CD1c-positive myeloid dendritic cell (primary cell): ENCODE measurements around the gene SLC16A10.
A peak's percentile ranks its signal among the peaks of the same experiment; 100 is the strongest.
"Not testable (repeated sequence)": the region's sequence is repeated elsewhere in the genome, so short reads cannot be mapped to it uniquely, and the experiment has no call there.

Experiments
- DNase-seq: peaks from one replicate; pipeline ENCODE4 v3.0.0-alpha.2; 2016; ENCODE audit errors: extremely low spot score

Gene SLC16A10

GRCh38 chr6:111132669-111133068 is 45.4 kb downstream of the SLC16A10 start:
- DNase-seq: not testable (repeated sequence)

GRCh38 chr6:111134236-111134869 is 47.0 kb downstream of the SLC16A10 start:
- DNase-seq: not testable (repeated sequence)

GRCh38 chr6:111137489-111138093 is 50.3 kb downstream of the SLC16A10 start:
- DNase-seq: not testable (repeated sequence)

GRCh38 chr6:111147440-111147839 is 60.1 kb downstream of the SLC16A10 start:
- no peak for DNase-seq

GRCh38 chr6:111148110-111148509 is 60.8 kb downstream of the SLC16A10 start:
- no peak for DNase-seq

- no peak for DNase-seq
These were observed 63.3 kb downstream of the SLC16A10 start for GRCh38 chr6:111150577-111150976.

GRCh38 chr6:111154981-111155380 is 67.7 kb downstream of the SLC16A10 start:
- no peak for DNase-seq

- no peak for DNase-seq
These were observed 70.1 kb downstream of the SLC16A10 start for GRCh38 chr6:111157412-111157811.

GRCh38 chr6:111159633-111160032 is 72.3 kb downstream of the SLC16A10 start:
- DNase-seq: no peak

GRCh38 chr6:111161650-111162049 is 74.3 kb downstream of the SLC16A10 start:
- DNase-seq: no peak

GRCh38 chr6:111162504-111162903 is 75.2 kb downstream of the SLC16A10 start:
- DNase-seq: no peak

- DNase-seq: no peak
These were observed 84.5 kb downstream of the SLC16A10 start for GRCh38 chr6:111171577-111172400.

- DNase-seq: no peak
These were observed 85.3 kb downstream of the SLC16A10 start for GRCh38 chr6:111172563-111172962.

GRCh38 chr6:111173341-111173740 is 86.0 kb downstream of the SLC16A10 start:
- no peak for DNase-seq

GRCh38 chr6:111173946-111174345 is 86.6 kb downstream of the SLC16A10 start:
- DNase-seq: no peak

GRCh38 chr6:111175109-111175508 is 87.8 kb downstream of the SLC16A10 start:
- peak; percentile 15 for DNase-seq

- DNase-seq: no peak
These were observed 88.9 kb downstream of the SLC16A10 start for GRCh38 chr6:111176038-111176759.

GRCh38 chr6:111176760-111177099 is 89.4 kb downstream of the SLC16A10 start:
- no peak for DNase-seq

GRCh38 chr6:111177131-111177530 is 89.8 kb downstream of the SLC16A10 start:
- no peak for DNase-seq

- DNase-seq: no peak
These were observed 96.6 kb downstream of the SLC16A10 start for GRCh38 chr6:111183702-111184517.

GRCh38 chr6:111184827-111185532 is 97.7 kb downstream of the SLC16A10 start:
- DNase-seq: no peak
